Measurements from ENCODE around the gene CD34. TPM values are rescaled to one million over a fixed set of nuclear protein-coding genes. Genes with fewer than 3 reads are reported as not detected.

CD34 gene
- total RNA-seq, 1 experiment from 2014 or later, result not detected

GRCh38 chr1:207854001-207854400 is 56.9 kb downstream of the CD34 start:
- no peak for DNase-seq (ENCODE audit: low spot score)

GRCh38 chr1:207853372-207853757 is 57.6 kb downstream of the CD34 start:
- no peak for DNase-seq (ENCODE audit: low spot score)

GRCh38 chr1:207852576-207853371 is 58.2 kb downstream of the CD34 start:
- DNase-seq (ENCODE audit: low spot score), result no peak

GRCh38 chr1:207851696-207852095 is 59.2 kb downstream of the CD34 start:
- DNase-seq (ENCODE audit: low spot score), result no peak

GRCh38 chr1:207850621-207851407 is 60.1 kb downstream of the CD34 start:
- DNase-seq (ENCODE audit: low spot score), result no peak

- DNase-seq (ENCODE audit: low spot score), result no peak
These were observed 61.3 kb downstream of the CD34 start for GRCh38 chr1:207849646-207850045.

- no peak for DNase-seq (ENCODE audit: low spot score)
These were observed 61.9 kb downstream of the CD34 start for GRCh38 chr1:207849016-207849415.

GRCh38 chr1:207848234-207848633 is 62.7 kb downstream of the CD34 start:
- DNase-seq (ENCODE audit: low spot score), result peak; percentile 64

- no peak for DNase-seq (ENCODE audit: low spot score)
These were observed 63.8 kb downstream of the CD34 start for GRCh38 chr1:207847116-207847515.

- no peak for DNase-seq (ENCODE audit: low spot score)
These were observed 65.8 kb downstream of the CD34 start for GRCh38 chr1:207845109-207845508.

- no peak for DNase-seq (ENCODE audit: low spot score)
These were observed 66.6 kb downstream of the CD34 start for GRCh38 chr1:207844371-207844770.

- DNase-seq (ENCODE audit: low spot score), result no peak
These were observed 68.4 kb downstream of the CD34 start for GRCh38 chr1:207842506-207842905.

- DNase-seq (ENCODE audit: low spot score), result no peak
These were observed 69.0 kb downstream of the CD34 start for GRCh38 chr1:207841901-207842300.

GRCh38 chr1:207841293-207841692 is 69.6 kb downstream of the CD34 start:
- no peak for DNase-seq (ENCODE audit: low spot score)

- no peak for DNase-seq (ENCODE audit: low spot score)
These were observed 70.5 kb downstream of the CD34 start for GRCh38 chr1:207840380-207840779.

GRCh38 chr1:207839083-207839413 is 71.9 kb downstream of the CD34 start:
- no peak for DNase-seq (ENCODE audit: low spot score)

GRCh38 chr1:207838156-207839082 is 72.5 kb downstream of the CD34 start:
- DNase-seq (ENCODE audit: low spot score), result peak; percentile 12

- DNase-seq (ENCODE audit: low spot score), result no peak
These were observed 73.3 kb downstream of the CD34 start for GRCh38 chr1:207837673-207838072.

GRCh38 chr1:207836591-207837347 is 74.2 kb downstream of the CD34 start:
- DNase-seq (ENCODE audit: low spot score), result no peak

- DNase-seq (ENCODE audit: low spot score), result no peak
These were observed 75.0 kb downstream of the CD34 start for GRCh38 chr1:207835958-207836357.

GRCh38 chr1:207833956-207834660 is 76.8 kb downstream of the CD34 start:
- DNase-seq (ENCODE audit: low spot score), result no peak
